SK-N-SH (cell line): ENCODE data around the gene SETD1A.

Experiments
- CHD2 ChIP-seq: fragments of 150-350 bp; IDR thresholded peaks from 2 replicates; pipeline ENCODE4 v1.6.1; 2018; ENCODE audit warnings: low read length; ENCODE audit not compliant: partially characterized antibody
- FOXM1 ChIP-seq: IDR thresholded peaks from 2 replicates; pipeline ENCODE4 v1.4.0; 2012; ENCODE audit warnings: low read depth, mild to moderate bottlenecking
- GATA2 ChIP-seq: sonication (generic); formaldehyde crosslinking; IDR thresholded peaks from 2 replicates; pipeline ENCODE4 v1.5.0; 2020; ENCODE audit warnings: mild to moderate bottlenecking, missing genetic modification reagents
- JUND ChIP-seq: IDR thresholded peaks from 2 replicates; pipeline ENCODE4 v1.4.0; 2012
- POLR2AphosphoS5 ChIP-seq: IDR thresholded peaks from 2 replicates; pipeline ENCODE4 v1.6.1; 2012; ENCODE audit warnings: low read depth, low read length
- RAD21 ChIP-seq: IDR thresholded peaks from 2 replicates; pipeline ENCODE4 v1.6.1; 2012; ENCODE audit warnings: mild to moderate bottlenecking, low read length
- SMC3 ChIP-seq: IDR thresholded peaks from 2 replicates; pipeline ENCODE4 v1.6.1; 2012; ENCODE audit warnings: low read depth, low read length, improper control_type of control experiment
- TEAD4 ChIP-seq: IDR thresholded peaks from 2 replicates; pipeline ENCODE4 v1.4.0; 2012; ENCODE audit warnings: mild to moderate bottlenecking, borderline replicate concordance; ENCODE audit not compliant: insufficient read depth
- TF ChIP-seq, protein P1 (sequence below): fragments of 200-600 bp; sonication (generic); IDR thresholded peaks from 2 replicates; pipeline ENCODE4 v1.6.1; 2017; ENCODE audit warnings: antibody characterized with exemption, mild to moderate bottlenecking, moderate library complexity
- TF ChIP-seq, protein P2 (sequence below): IDR thresholded peaks from 2 replicates; pipeline ENCODE4 v1.4.0; 2012; ENCODE audit warnings: low read depth, borderline replicate concordance
- TF ChIP-seq, protein P3 (sequence below): IDR thresholded peaks from 2 replicates; pipeline ENCODE4; 2012
- TF ChIP-seq, protein P4 (sequence below): fragments of 150-350 bp; IDR thresholded peaks from 2 replicates; pipeline ENCODE4 v1.6.1; 2017; ENCODE audit warnings: antibody characterized with exemption, low read length, low read depth, borderline replicate concordance
- TF ChIP-seq, protein P5 (sequence below): IDR thresholded peaks from 2 replicates; pipeline ENCODE4 v1.4.0; 2012; ENCODE audit warnings: low read depth

DNA sequence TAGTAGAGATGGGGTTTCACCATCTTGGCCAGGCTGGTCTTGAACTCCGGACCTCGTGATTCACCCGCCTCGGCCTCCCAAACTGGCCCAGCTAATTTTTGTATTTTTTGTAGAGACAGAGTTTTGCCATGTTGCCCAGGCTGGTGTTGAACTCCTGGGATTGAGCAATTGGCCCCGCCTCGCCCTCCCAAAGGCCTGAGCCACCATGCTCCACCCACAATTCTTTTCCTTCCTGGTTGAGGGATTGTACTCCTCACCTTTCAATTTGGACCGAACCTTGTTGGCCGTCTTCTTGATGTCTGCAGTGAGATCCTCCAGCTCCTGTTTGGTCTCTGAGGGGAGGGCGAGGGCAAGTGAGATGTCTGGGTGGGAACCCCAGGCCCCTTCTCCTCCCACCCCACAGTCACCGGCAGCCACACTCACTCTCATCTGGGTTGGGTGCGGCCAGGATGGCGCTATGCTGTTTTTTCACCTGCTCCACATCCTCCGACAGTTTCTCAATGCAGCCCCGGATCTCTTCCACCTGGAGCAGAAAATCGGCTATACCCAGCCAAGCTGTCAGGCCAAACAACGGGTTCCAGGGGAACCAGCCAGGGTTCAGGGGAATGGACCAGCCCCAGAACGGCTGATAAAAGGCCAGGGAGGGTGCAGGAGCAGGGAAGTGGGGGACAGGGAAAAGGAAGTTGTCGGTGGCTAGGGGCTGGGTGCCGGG, 43.3 kb downstream of the SETD1A start:
- TF ChIP-seq POLR2AphosphoS5: no peak
- TF ChIP-seq, protein P1, sequence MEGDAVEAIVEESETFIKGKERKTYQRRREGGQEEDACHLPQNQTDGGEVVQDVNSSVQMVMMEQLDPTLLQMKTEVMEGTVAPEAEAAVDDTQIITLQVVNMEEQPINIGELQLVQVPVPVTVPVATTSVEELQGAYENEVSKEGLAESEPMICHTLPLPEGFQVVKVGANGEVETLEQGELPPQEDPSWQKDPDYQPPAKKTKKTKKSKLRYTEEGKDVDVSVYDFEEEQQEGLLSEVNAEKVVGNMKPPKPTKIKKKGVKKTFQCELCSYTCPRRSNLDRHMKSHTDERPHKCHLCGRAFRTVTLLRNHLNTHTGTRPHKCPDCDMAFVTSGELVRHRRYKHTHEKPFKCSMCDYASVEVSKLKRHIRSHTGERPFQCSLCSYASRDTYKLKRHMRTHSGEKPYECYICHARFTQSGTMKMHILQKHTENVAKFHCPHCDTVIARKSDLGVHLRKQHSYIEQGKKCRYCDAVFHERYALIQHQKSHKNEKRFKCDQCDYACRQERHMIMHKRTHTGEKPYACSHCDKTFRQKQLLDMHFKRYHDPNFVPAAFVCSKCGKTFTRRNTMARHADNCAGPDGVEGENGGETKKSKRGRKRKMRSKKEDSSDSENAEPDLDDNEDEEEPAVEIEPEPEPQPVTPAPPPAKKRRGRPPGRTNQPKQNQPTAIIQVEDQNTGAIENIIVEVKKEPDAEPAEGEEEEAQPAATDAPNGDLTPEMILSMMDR: no peak
- TF ChIP-seq TEAD4: no peak
- no peak for TF ChIP-seq CHD2
- no peak for TF ChIP-seq RAD21
- TF ChIP-seq, protein P2, sequence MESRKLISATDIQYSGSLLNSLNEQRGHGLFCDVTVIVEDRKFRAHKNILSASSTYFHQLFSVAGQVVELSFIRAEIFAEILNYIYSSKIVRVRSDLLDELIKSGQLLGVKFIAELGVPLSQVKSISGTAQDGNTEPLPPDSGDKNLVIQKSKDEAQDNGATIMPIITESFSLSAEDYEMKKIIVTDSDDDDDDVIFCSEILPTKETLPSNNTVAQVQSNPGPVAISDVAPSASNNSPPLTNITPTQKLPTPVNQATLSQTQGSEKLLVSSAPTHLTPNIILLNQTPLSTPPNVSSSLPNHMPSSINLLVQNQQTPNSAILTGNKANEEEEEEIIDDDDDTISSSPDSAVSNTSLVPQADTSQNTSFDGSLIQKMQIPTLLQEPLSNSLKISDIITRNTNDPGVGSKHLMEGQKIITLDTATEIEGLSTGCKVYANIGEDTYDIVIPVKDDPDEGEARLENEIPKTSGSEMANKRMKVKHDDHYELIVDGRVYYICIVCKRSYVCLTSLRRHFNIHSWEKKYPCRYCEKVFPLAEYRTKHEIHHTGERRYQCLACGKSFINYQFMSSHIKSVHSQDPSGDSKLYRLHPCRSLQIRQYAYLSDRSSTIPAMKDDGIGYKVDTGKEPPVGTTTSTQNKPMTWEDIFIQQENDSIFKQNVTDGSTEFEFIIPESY: no peak
- no peak for TF ChIP-seq FOXM1
- TF ChIP-seq, protein P3, sequence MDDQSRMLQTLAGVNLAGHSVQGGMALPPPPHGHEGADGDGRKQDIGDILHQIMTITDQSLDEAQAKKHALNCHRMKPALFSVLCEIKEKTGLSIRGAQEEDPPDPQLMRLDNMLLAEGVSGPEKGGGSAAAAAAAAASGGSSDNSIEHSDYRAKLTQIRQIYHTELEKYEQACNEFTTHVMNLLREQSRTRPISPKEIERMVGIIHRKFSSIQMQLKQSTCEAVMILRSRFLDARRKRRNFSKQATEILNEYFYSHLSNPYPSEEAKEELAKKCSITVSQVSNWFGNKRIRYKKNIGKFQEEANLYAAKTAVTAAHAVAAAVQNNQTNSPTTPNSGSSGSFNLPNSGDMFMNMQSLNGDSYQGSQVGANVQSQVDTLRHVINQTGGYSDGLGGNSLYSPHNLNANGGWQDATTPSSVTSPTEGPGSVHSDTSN: no peak
- no peak for TF ChIP-seq GATA2 (CRISPR knock-in tag)
- TF ChIP-seq JUND: no peak
- TF ChIP-seq, protein P4, sequence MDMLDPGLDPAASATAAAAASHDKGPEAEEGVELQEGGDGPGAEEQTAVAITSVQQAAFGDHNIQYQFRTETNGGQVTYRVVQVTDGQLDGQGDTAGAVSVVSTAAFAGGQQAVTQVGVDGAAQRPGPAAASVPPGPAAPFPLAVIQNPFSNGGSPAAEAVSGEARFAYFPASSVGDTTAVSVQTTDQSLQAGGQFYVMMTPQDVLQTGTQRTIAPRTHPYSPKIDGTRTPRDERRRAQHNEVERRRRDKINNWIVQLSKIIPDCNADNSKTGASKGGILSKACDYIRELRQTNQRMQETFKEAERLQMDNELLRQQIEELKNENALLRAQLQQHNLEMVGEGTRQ: no peak
- TF ChIP-seq, protein P5, sequence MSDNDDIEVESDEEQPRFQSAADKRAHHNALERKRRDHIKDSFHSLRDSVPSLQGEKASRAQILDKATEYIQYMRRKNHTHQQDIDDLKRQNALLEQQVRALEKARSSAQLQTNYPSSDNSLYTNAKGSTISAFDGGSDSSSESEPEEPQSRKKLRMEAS: no peak
- no peak for TF ChIP-seq SMC3
